AG09319 (cell line): Measurements from ENCODE around the gene CPTP.

ENCODE experiments used
- DNase-seq: peaks from one replicate; pipeline ENCODE4 v3.0.0-alpha.2; 2010; ENCODE audit warnings: low read depth; ENCODE audit errors: extremely low read depth
- CTCF ChIP-seq: IDR thresholded peaks from 2 replicates; pipeline ENCODE4 v1.5.1; 2011; ENCODE audit warnings: low read depth, mild to moderate bottlenecking, inconsistent platforms, low read length, moderate library complexity

CPTP gene

DNA sequence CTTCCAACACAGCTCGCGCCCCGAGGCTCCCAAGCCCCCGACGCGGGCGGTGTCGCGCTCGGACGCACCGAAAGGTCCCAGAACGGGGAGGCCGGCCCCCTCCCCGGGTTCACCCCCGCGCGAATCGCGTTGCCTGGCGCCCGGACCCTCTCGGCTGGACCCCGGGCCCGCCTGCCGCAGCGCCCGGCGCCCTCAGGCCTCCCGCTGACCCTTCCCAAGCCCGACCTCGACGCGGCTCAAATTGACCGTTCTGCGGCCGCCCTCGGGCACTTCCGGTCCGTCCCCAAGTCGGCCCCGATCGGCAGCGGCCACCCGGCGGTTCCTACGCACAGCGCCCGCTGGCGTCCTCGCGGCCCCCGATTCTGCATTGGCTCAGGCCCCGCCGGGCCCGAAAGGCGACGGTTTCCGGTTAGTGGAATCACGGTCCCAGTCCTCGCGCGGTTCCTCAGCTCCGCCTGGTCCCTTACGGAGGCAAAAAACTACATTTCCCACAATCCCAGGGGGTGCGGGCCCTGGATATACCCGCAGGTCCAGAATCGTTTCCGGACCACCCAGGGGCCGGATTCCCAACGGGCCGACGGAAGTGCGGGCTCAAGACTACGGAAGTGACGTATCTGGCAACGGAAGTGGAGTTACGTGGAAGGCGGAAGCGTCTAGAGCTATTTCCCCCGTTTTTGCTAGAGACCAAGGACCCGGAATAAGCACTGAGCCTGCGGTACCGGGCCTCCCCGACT, 50.5 kb downstream of the CPTP start, which contains the start of gene AURKAIP1:
Gene AURKAIP1, minus strand, starts transcription at position 279 of the 734 bp plus-strand sequence. CDS start 451 bp downstream, outside the sequence.
- DNase-seq, result peak; percentile 99
- TF ChIP-seq CTCF, result peak; percentile 37

GRCh38 chr1:1376551-1377226, 52.1 kb downstream of the CPTP start:
- no peak for TF ChIP-seq CTCF
- DNase-seq, result no peak

GRCh38 chr1:1377540-1378205, 53.1 kb downstream of the CPTP start:
- no peak for TF ChIP-seq CTCF
- DNase-seq, result no peak
